HFF-Myc (cell line): ENCODE measurements around the gene KIFC3.

ENCODE experiments used
- DNase-seq: peaks from one replicate; pipeline ENCODE4 v3.0.0-alpha.2; 2011; ENCODE audit warnings: low read depth; ENCODE audit errors: extremely low read depth
- H3K4me3 ChIP-seq: replicated peaks from 2 replicates; pipeline ENCODE4 v1.5.1; 2011; ENCODE audit warnings: low read depth, mild to moderate bottlenecking, control low read depth, low read length
- CTCF ChIP-seq: IDR thresholded peaks from 2 replicates; pipeline ENCODE4 v1.5.1; 2012; ENCODE audit warnings: mild to moderate bottlenecking, low read depth, low read length, control low read depth; ENCODE audit errors: missing control alignments

The KIFC3 gene

GRCh38 chr16:57830890-57831484 lies 28.7 kb upstream of the KIFC3 start:
- TF ChIP-seq CTCF = no peak
- no peak for DNase-seq
- H3K4me3 ChIP-seq = no peak overlapping the region

DNA sequence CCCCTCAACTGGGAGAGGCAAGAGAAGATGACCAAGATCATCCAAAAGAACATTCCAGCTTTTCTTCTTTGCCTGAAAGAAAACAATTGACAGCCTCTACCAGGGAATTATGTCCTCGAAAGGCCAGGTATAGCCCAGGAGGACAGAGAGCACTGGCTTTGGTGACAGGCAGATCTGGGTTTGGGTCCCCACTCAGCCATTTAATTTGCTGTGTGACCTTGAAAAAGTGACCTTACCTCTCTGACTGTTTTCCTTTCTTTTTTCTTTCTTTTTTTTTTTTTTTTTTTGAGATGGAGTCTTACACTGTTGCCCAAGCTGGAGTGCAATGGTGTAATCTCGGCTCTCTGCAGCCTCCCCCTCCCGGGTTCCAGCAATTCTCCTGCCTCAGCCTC lies 27.7 kb upstream of the KIFC3 start:
- TF ChIP-seq CTCF = no peak
- no peak overlapping the region for H3K4me3 ChIP-seq
- DNase-seq = no peak

GRCh38 chr16:57828272-57829161 lies 26.2 kb upstream of the KIFC3 start:
- DNase-seq = no peak
- no peak for TF ChIP-seq CTCF
- H3K4me3 ChIP-seq = no peak overlapping the region

- TF ChIP-seq CTCF = no peak
- no peak overlapping the region for H3K4me3 ChIP-seq
- DNase-seq = no peak
These were observed 24.7 kb upstream of the KIFC3 start for GRCh38 chr16:57826706-57827625.

- no peak for DNase-seq
- H3K4me3 ChIP-seq = no peak overlapping the region
- TF ChIP-seq CTCF = no peak
These were observed 23.8 kb upstream of the KIFC3 start for GRCh38 chr16:57826052-57826451.

DNA sequence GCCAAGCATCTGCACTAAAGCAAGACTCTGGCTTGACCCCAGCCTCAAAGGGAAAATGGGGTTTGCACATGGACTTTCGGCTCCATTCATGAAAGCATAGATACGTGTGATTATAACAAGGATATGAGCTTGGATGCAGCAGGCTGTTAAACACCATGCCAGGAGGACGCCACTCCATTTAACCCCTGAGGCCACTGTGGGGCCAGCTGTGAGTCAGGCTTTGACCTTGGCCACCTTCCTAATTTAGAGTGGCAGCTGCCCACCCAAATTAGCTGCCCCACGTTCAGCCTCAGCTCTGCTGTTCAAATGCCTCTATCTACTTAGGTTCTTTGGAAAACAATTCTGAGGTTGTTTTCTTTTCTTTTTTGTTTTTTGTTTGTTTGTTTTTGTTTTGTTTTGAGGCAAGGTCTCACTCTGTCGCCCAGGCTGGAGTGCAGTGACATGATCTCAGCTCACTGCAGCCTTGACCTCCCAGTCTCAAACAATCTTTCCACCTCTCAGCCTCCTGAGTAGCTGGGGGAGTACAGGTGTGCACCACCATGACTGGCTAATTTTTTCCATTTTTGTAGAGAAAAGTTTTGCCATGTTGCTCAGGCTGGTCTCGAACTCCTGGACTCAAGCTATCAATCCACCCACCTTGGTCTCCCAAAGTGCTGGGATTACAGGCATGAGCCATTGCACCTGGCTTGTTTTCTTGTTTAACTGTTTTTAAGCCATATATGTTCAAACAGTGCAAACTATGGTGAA lies 23.2 kb upstream of the KIFC3 start:
- TF ChIP-seq CTCF = no peak
- H3K4me3 ChIP-seq = no peak overlapping the region
- no peak for DNase-seq
